ENCODE measurements around the gene ZDHHC17.
"Not testable (repeated sequence)": the region's sequence is repeated elsewhere in the genome, so short reads cannot be mapped to it uniquely, and the experiment has no call there.

The ZDHHC17 gene

DNA sequence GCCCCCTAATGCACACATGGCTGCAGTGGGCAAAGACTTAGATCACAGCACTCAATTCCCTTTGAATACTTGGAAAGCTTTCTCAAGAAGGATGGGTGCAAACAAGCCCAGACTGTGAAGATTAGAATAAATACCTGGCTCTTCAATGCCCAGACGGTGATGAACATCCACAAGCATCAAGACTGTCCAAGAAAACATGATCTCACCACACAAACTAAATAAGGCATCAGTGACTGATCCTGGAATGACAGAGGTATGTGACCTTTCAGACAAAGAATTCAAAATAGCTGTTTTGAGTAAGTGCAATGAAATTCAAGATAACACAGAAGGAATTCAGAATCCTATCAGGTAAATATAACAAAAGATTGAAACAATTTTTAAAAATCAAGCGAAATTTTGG lies 43.8 kb upstream of the ZDHHC17 start:
- TF ChIP-seq, protein P1, sequence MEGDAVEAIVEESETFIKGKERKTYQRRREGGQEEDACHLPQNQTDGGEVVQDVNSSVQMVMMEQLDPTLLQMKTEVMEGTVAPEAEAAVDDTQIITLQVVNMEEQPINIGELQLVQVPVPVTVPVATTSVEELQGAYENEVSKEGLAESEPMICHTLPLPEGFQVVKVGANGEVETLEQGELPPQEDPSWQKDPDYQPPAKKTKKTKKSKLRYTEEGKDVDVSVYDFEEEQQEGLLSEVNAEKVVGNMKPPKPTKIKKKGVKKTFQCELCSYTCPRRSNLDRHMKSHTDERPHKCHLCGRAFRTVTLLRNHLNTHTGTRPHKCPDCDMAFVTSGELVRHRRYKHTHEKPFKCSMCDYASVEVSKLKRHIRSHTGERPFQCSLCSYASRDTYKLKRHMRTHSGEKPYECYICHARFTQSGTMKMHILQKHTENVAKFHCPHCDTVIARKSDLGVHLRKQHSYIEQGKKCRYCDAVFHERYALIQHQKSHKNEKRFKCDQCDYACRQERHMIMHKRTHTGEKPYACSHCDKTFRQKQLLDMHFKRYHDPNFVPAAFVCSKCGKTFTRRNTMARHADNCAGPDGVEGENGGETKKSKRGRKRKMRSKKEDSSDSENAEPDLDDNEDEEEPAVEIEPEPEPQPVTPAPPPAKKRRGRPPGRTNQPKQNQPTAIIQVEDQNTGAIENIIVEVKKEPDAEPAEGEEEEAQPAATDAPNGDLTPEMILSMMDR (IDR thresholded peaks at IDR 0.05; ENCODE audit: insufficient read depth, low read depth, low read length, missing control alignments): no peak
- no peak for DNase-seq (ENCODE audit: low read depth)
- H3K4me3 ChIP-seq (ENCODE audit: low read depth, low read length): no peak overlapping the region

DNA sequence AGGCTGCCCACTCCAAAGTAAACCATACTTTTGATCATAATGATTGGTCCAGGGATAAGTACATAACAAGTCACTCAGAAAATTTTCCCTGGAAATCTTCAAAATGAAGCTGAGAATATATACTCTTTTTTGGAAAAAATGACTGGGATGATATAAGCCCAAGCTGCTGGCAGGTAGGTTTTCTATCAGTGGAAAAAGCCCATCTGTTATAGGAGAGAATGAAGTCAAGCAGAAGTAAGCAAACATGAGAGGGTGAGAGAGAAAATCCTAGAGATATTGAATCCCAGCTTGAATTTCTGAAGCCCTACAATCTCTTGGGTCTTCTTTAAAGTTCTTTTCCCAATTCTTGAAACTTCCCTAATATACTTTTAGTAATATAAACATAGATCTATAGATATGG lies 37.3 kb upstream of the ZDHHC17 start:
- DNase-seq (ENCODE audit: low read depth): no peak
- H3K4me3 ChIP-seq (ENCODE audit: low read depth, low read length): no peak overlapping the region
- TF ChIP-seq, protein P1 (IDR thresholded peaks at IDR 0.05; ENCODE audit: insufficient read depth, low read depth, low read length, missing control alignments): no peak

DNA sequence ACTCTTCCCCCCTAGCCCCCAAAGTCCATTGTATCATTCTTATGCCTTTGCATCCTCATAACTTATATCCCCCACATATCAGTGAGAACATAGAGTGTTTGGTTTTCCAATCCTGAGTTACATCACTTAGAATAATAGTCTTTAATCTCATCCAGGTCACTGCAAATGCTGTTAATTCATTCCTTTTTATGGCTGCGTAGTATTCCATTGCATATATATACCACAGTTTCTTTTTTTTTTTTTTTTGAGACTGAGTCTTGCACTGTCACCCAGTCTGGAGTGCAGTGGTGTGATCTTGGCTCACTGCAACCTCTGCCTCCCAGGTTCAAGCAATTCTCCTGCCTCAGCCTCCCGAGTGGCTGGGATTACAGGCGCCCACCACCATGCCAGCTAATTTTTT lies 31.7 kb upstream of the ZDHHC17 start:
- H3K4me3 ChIP-seq (ENCODE audit: low read depth, low read length); DNase-seq (ENCODE audit: low read depth): not testable (repeated sequence)

DNA sequence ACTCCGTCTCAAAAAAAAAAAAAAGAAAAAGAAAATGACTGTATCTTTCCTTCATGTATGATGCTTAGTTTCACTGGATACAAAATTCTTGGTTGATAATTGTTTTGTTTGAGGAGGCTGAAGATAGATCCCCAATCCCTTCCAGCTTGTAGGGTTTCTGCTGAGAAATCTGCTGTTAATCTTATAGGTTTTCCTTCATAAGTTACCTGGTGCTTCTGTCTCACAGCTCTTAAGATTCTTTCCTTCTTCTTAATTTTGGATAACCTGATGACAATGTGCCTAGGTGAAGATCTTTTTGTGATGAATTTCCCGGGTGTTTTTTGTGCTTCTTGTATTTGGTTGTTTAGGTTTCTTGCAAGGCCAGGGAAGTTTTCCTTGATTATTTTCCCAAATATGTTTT lies 26.2 kb upstream of the ZDHHC17 start:
- H3K4me3 ChIP-seq (ENCODE audit: low read depth, low read length); DNase-seq (ENCODE audit: low read depth): not testable (repeated sequence)

DNA sequence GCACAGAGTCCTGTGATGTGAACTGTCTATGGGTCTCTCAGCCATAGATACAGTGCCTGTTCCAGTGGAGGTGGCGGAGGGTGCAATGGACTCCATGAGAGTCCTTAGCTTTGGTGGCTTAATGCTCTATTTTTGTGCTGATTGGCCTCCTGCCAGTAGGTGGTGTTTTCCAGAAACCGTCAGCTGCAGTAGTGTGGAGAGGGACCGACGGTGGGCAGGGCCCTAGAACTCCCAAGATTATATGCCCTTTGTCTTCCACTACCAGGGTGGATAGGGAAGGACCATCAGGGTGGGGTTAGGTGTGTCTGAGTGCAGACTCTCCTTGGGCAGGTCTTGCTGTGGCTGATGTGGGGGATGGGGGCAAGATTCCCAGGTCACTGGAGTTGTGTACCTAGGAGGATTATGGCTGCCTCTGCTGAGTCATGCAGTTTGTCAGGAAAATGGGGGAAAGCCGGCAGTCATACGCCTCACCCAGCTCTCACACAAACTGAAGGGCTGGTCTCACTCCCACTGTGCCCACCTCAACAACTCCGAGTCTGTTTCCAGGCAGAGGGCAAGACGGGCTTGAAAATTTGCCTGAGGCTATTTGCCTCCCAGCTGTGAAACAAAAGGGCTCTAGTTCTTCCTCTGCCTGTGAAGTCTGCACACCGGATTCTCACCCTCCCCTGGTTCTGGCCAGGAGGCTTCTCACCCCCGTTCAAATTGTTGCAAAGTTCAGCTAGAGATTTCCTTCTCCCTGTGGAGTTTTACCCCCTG lies 24.9 kb upstream of the ZDHHC17 start:
- no peak for DNase-seq (ENCODE audit: low read depth)
- TF ChIP-seq, protein P1 (IDR thresholded peaks at IDR 0.05; ENCODE audit: insufficient read depth, low read depth, low read length, missing control alignments): no peak
- H3K4me3 ChIP-seq (ENCODE audit: low read depth, low read length): no peak overlapping the region

DNA sequence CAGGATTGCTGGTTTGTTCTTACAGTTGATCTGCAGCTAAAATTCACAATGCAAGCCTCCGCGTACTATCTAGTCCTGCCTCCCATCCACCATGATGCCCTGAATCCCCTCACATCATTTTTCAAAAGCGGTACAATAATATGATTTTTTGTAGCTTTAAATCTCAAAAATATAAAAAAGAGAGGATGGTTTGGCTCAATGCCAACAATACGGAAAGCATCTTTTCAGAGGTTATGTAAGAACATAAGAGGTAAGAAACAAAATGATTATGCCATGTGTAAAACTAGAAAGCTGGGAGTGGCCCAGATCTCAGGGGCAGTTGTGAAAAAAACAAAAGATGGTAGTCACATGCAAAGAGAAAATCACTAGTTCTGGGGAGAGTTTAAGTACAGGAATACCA lies 24.0 kb upstream of the ZDHHC17 start:
- TF ChIP-seq, protein P1 (IDR thresholded peaks at IDR 0.05; ENCODE audit: insufficient read depth, low read depth, low read length, missing control alignments): no peak

DNA sequence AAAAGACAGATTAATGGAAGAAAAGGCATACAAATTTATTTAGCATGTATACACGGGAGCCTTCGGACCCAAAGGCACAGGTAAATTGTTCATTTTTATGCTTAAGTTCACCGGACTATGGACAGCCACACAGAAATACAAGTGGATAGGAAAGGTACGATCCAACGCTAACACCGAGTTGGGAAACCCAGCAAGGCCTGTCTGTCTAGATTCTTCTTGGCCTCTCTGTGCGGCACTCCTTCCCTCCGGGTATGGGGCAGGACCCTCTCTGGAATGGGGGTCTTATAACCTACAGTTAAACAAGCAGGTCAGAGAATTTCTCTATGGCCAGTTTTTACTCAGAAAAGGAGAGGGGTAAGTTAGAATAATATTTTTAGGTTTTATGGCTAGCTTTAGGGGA lies 23.4 kb upstream of the ZDHHC17 start:
- TF ChIP-seq, protein P1 (IDR thresholded peaks at IDR 0.05; ENCODE audit: insufficient read depth, low read depth, low read length, missing control alignments): no peak
- DNase-seq (ENCODE audit: low read depth): no peak
- H3K4me3 ChIP-seq (ENCODE audit: low read depth, low read length): no peak overlapping the region

More for the DNA sequence above, 24.0 kb upstream of the ZDHHC17 start:
- H3K4me3 ChIP-seq (ENCODE audit: low read depth, low read length): no peak overlapping the region
- DNase-seq (ENCODE audit: low read depth): no peak

DNA sequence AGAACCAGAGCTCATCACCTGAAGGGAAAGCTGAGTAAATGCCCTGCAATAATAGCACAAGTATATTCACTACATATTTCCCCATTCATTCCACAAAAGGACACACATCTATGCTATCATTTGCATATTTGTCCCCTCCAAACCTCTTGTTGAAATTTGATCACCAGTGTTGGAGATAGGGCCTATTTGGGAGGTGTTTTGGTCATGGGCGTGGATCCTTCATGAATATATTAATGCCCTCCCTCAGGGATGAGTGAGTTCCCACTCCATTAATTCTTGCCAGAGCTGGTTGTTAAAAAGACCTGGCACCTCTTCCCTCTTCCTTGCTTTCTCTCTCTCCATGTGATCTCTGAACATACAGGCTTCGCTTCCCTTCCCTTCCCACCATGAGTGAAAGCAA lies 18.6 kb upstream of the ZDHHC17 start:
- TF ChIP-seq, protein P1 (IDR thresholded peaks at IDR 0.05; ENCODE audit: insufficient read depth, low read depth, low read length, missing control alignments): no peak
- no peak for DNase-seq (ENCODE audit: low read depth)

More for the DNA sequence above, 18.6 kb upstream of the ZDHHC17 start:
- H3K4me3 ChIP-seq (ENCODE audit: low read depth, low read length): no peak overlapping the region
